ENCODE measurements around the gene DTX1.
A peak's percentile ranks its signal among the peaks of the same experiment; 100 is the strongest.

DTX1 gene

DNA sequence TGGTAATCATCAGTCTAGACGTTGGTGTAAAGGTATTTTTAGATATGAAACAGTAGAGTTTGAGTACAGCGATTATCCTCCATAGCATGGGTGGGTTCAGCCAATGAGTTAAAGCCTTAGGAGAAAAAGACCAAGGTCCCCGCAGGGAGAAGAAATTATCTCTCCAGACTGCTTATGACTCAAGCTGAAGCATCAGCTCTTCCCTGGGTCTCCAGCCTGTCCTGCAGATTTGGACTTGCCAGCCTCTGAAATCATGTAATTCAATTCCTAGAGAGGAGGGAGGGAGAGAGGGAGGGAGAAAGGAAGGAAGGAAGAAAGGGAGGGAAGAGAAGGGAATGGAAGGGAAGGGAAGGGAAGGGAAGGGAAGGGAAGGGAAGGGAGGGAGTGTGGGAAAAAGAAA is 12.0 kb upstream of the DTX1 start:
- TF ChIP-seq FOXM1 (IDR thresholded peaks at IDR 0.05; ENCODE audit: borderline replicate concordance), result no peak
- TF ChIP-seq SUZ12 (IDR thresholded peaks at IDR 0.05), result no peak
- no peak for TF ChIP-seq FOXK2 (IDR thresholded peaks at IDR 0.05)
- no peak for TF ChIP-seq NFRKB (IDR thresholded peaks at IDR 0.05)
- TF ChIP-seq ELF4 (IDR thresholded peaks at IDR 0.05), result no peak
- no peak for TF ChIP-seq ZNF384 (IDR thresholded peaks at IDR 0.05)
- no peak for TF ChIP-seq FOXA1 (IDR thresholded peaks at IDR 0.05)
- TF ChIP-seq SP1 (IDR thresholded peaks at IDR 0.05), result no peak
- no peak for TF ChIP-seq BHLHE40 (IDR thresholded peaks at IDR 0.05; ENCODE audit: borderline replicate concordance)
- no peak for TF ChIP-seq CTBP1 (IDR thresholded peaks at IDR 0.05; ENCODE audit: borderline replicate concordance)
- no peak for TF ChIP-seq L3MBTL2 (conservative IDR thresholded peaks at IDR 0.05)
- TF ChIP-seq PKNOX1 (IDR thresholded peaks at IDR 0.05), result no peak
- TF ChIP-seq HDGF (IDR thresholded peaks at IDR 0.05; ENCODE audit: borderline replicate concordance), result no peak
- ChIA-PET POLR2A (no interaction called here), CTCF (no interaction called here)
- no peak for DNase-seq (ENCODE audit: extremely low spot score)

DNA sequence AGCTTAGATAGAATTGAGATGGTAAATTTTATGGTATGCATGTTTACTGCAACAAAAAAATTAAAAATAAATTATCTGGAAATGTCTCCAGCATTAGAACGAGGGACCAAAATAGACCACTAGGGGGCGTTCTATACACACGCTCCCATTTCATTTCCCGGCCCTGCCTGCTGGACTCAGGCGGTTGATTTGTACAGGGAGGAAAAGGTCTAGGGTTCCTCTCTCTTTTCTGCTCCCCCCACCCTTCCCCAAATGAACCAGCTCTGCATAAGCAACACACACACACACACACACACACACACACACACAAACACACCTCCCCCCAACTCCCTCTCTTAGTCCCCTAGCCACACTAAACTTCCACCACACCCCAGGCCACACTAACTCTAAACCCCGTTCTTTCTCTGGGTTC is 7.8 kb upstream of the DTX1 start:
- POLR2A ChIA-PET, result no interaction called here
- CTCF ChIA-PET, result interaction anchor here (0.6 to 0.9 kb wide), 5 partner anchors 17 to 104 kb away, joined by 3 to 9 read pairs (median 3); no protein-coding TSS in a partner anchor
- TF ChIP-seq LEF1 (IDR thresholded peaks at IDR 0.05; ENCODE audit: borderline replicate concordance) (no peak), HDGF (IDR thresholded peaks at IDR 0.05; ENCODE audit: borderline replicate concordance) (no peak), SP1 (IDR thresholded peaks at IDR 0.05) (no peak), TARDBP (IDR thresholded peaks at IDR 0.05) (no peak), FOXM1 (IDR thresholded peaks at IDR 0.05; ENCODE audit: borderline replicate concordance) (no peak), FOXA1 (IDR thresholded peaks at IDR 0.05) (no peak), ELF4 (IDR thresholded peaks at IDR 0.05) (no peak), L3MBTL2 (conservative IDR thresholded peaks at IDR 0.05) (no peak), SUZ12 (IDR thresholded peaks at IDR 0.05) (no peak)
- DNase-seq (ENCODE audit: extremely low spot score), result peak; percentile 78

- DNase-seq (ENCODE audit: extremely low spot score), result peak; percentile 32
- ChIA-PET CTCF (interaction anchor here (0.6 kb wide), 1 partner anchor 36 kb away, joined by 3 read pairs; no protein-coding TSS in a partner anchor), POLR2A (no interaction called here)
- no peak for TF ChIP-seq BHLHE40 (IDR thresholded peaks at IDR 0.05; ENCODE audit: borderline replicate concordance)
Measured at GRCh38 chr12:113049976-113050742, 6.4 kb upstream of the DTX1 start.

DNA sequence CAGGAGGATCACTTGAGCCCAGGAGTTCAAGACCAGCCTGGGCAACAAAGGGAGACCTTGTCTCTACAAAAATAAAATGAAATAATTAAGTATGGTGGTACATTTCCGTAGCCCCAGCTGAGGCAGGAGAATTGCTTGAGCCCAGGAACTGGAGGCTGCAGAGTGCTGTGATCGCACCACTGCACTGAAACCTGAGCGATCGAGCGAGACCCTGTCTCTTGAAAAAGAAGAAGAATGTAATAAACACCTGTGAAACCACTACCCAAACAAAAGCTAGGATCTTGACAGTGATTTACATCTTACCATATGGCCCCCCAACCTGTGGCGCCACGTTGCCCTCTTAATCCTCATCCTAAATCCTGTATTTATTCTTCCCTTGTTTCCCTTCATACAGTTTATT is 5.7 kb upstream of the DTX1 start:
- POLR2A ChIA-PET, result no interaction called here
- CTCF ChIA-PET, result no interaction called here
- no peak for TF ChIP-seq FOXK2 (IDR thresholded peaks at IDR 0.05)
- TF ChIP-seq FOXM1 (IDR thresholded peaks at IDR 0.05; ENCODE audit: borderline replicate concordance), result no peak
- no peak for TF ChIP-seq HDGF (IDR thresholded peaks at IDR 0.05; ENCODE audit: borderline replicate concordance)
- TF ChIP-seq PKNOX1 (IDR thresholded peaks at IDR 0.05), result no peak
- TF ChIP-seq FOXA1 (IDR thresholded peaks at IDR 0.05), result no peak
- no peak for TF ChIP-seq LEF1 (IDR thresholded peaks at IDR 0.05; ENCODE audit: borderline replicate concordance)
- no peak for TF ChIP-seq NFRKB (IDR thresholded peaks at IDR 0.05)
- no peak for TF ChIP-seq SP1 (IDR thresholded peaks at IDR 0.05)
- no peak for TF ChIP-seq TARDBP (IDR thresholded peaks at IDR 0.05)
- TF ChIP-seq ELF4 (IDR thresholded peaks at IDR 0.05), result no peak
- TF ChIP-seq ZNF384 (IDR thresholded peaks at IDR 0.05), result no peak
- DNase-seq (ENCODE audit: extremely low spot score), result no peak

DNA sequence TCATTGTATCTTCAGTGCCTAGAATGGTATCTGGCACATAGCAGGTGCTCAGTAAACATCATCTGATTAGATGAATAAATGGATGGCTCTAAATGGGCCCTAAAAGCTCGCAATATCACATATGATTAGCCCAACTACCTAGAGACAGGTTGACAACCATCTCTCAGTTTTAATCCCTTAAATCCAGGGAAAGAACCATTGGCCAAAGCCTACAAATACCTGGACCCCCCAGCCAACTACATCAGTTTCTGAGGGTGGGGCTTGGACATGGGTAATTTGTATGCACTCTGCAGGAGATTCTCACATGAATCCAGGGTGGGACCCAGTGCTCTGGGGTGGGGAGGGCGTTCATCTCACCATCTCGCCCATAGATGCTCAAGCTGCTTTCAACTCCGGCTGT is 4.8 kb upstream of the DTX1 start:
- POLR2A ChIA-PET, result no interaction called here
- DNase-seq (ENCODE audit: extremely low spot score), result no peak
- CTCF ChIA-PET, result no interaction called here
- TF ChIP-seq ZNF384 (IDR thresholded peaks at IDR 0.05), result no peak
- no peak for TF ChIP-seq HDGF (IDR thresholded peaks at IDR 0.05; ENCODE audit: borderline replicate concordance)
- no peak for TF ChIP-seq SP1 (IDR thresholded peaks at IDR 0.05)
- no peak for TF ChIP-seq BHLHE40 (IDR thresholded peaks at IDR 0.05; ENCODE audit: borderline replicate concordance)
- no peak for TF ChIP-seq SUZ12 (IDR thresholded peaks at IDR 0.05)
- no peak for TF ChIP-seq FOXA1 (IDR thresholded peaks at IDR 0.05)
- TF ChIP-seq TARDBP (IDR thresholded peaks at IDR 0.05), result no peak
- no peak for TF ChIP-seq ELF4 (IDR thresholded peaks at IDR 0.05)
- no peak for TF ChIP-seq L3MBTL2 (conservative IDR thresholded peaks at IDR 0.05)

DNA sequence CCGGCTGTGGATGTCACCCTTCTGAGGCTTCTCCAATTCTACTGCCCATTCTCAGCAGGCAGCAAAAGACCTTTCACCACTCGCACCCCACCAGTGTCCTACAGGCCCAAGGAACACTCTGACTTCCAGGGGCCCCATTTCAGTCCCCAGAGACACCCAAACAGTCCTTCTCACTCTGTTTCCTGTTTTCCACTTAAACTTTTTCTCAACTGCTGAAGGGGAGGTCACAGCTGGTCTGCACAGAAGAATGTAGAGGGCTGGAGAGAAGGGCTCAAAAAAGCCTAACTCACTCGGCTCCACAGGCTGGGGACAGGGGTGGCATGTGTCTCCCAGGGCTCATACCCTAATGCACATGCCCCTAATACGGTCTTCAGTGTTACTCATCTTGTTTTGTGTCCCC is 4.2 kb upstream of the DTX1 start:
- ChIA-PET POLR2A (no interaction called here), CTCF (no interaction called here)
- TF ChIP-seq SUZ12 (IDR thresholded peaks at IDR 0.05) (no peak), PKNOX1 (IDR thresholded peaks at IDR 0.05) (no peak), FOXA1 (IDR thresholded peaks at IDR 0.05) (no peak), FOXK2 (IDR thresholded peaks at IDR 0.05) (no peak), HDGF (IDR thresholded peaks at IDR 0.05; ENCODE audit: borderline replicate concordance) (no peak), BHLHE40 (IDR thresholded peaks at IDR 0.05; ENCODE audit: borderline replicate concordance) (no peak), ZNF384 (IDR thresholded peaks at IDR 0.05) (no peak), ELF4 (IDR thresholded peaks at IDR 0.05) (no peak), CTBP1 (IDR thresholded peaks at IDR 0.05; ENCODE audit: borderline replicate concordance) (no peak), L3MBTL2 (conservative IDR thresholded peaks at IDR 0.05) (no peak), FOXM1 (IDR thresholded peaks at IDR 0.05; ENCODE audit: borderline replicate concordance) (no peak), LEF1 (IDR thresholded peaks at IDR 0.05; ENCODE audit: borderline replicate concordance) (no peak), NFRKB (IDR thresholded peaks at IDR 0.05) (no peak), SP1 (IDR thresholded peaks at IDR 0.05) (no peak), ARNT (IDR thresholded peaks at IDR 0.05) (no peak), TARDBP (IDR thresholded peaks at IDR 0.05) (no peak)
- no peak for DNase-seq (ENCODE audit: extremely low spot score)
